ENCODE data around the gene SLTM.

- TF ChIP-seq, protein P1, sequence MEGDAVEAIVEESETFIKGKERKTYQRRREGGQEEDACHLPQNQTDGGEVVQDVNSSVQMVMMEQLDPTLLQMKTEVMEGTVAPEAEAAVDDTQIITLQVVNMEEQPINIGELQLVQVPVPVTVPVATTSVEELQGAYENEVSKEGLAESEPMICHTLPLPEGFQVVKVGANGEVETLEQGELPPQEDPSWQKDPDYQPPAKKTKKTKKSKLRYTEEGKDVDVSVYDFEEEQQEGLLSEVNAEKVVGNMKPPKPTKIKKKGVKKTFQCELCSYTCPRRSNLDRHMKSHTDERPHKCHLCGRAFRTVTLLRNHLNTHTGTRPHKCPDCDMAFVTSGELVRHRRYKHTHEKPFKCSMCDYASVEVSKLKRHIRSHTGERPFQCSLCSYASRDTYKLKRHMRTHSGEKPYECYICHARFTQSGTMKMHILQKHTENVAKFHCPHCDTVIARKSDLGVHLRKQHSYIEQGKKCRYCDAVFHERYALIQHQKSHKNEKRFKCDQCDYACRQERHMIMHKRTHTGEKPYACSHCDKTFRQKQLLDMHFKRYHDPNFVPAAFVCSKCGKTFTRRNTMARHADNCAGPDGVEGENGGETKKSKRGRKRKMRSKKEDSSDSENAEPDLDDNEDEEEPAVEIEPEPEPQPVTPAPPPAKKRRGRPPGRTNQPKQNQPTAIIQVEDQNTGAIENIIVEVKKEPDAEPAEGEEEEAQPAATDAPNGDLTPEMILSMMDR (conservative IDR thresholded peaks at IDR 0.05 in 1 of 2, IDR thresholded peaks at IDR 0.05 in 1 of 2; ENCODE audit: extremely low read depth in 1 of 2, insufficient read depth in 1 of 2, low read depth in 1 of 2, low read length in 2 of 2), result no peak
- no peak for TF ChIP-seq EZH2 (IDR thresholded peaks at IDR 0.05; ENCODE audit: borderline replicate concordance, low read length)
These were observed 35.3 kb downstream of the SLTM start for GRCh38 chr15:58898150-58898680.

All from mammary epithelial cell (primary cell).